ENCODE results near the gene CDKN2A.

CDKN2A gene

GRCh38 chr9:22033012-22033630 lies 38.9 kb upstream of the CDKN2A start:
- H3K36me3 ChIP-seq (ENCODE audit: control insufficient read depth, insufficient read depth, low read length): no peaks in the 10 kb centered on the region
- H3K27ac ChIP-seq (ENCODE audit: insufficient read depth, low read depth, low read length, poor library complexity, severe bottlenecking): no peak overlapping the region

GRCh38 chr9:22031655-22032411 lies 37.6 kb upstream of the CDKN2A start:
- Histone ChIP-seq H3K27me3 (ENCODE audit: control insufficient read depth, insufficient read depth, low read length, poor library complexity, severe bottlenecking) (no peaks in the 10 kb centered on the region), H3K36me3 (ENCODE audit: control insufficient read depth, insufficient read depth, low read length) (no peaks in the 10 kb centered on the region)
- WGBS, 2 experiments: 92 to 94% methylated on average over 3 to 4 of the region's 4 CpGs

More at GRCh38 chr9:22033012-22033630, 38.9 kb upstream of the CDKN2A start:
- H3K9me3 ChIP-seq (ENCODE audit: control insufficient read depth, low read length): no peaks in the 10 kb centered on the region
- H3K4me1 ChIP-seq (ENCODE audit: control insufficient read depth, insufficient read depth, low read length): no peaks in the 10 kb centered on the region
- 92 to 95% methylated on average over 8 of the region's 8 CpGs for WGBS, 2 experiments
- H3K27me3 ChIP-seq (ENCODE audit: control insufficient read depth, insufficient read depth, low read length, poor library complexity, severe bottlenecking): no peaks in the 10 kb centered on the region
- H3K4me3 ChIP-seq (ENCODE audit: insufficient read depth, low read depth, low read length): no peak overlapping the region

GRCh38 chr9:22030101-22030598 lies 36.0 kb upstream of the CDKN2A start:
- no peaks in the 10 kb centered on the region for H3K9me3 ChIP-seq (ENCODE audit: control insufficient read depth, low read length)
- no peak overlapping the region for H3K4me3 ChIP-seq (ENCODE audit: insufficient read depth, low read depth, low read length)
- H3K27ac ChIP-seq (ENCODE audit: insufficient read depth, low read depth, low read length, poor library complexity, severe bottlenecking): no peak overlapping the region
- no peaks in the 10 kb centered on the region for H3K27me3 ChIP-seq (ENCODE audit: control insufficient read depth, insufficient read depth, low read length, poor library complexity, severe bottlenecking)
- 33 to 60% methylated on average over 1 of the region's 1 CpG for WGBS, 2 experiments
- H3K36me3 ChIP-seq (ENCODE audit: control insufficient read depth, insufficient read depth, low read length): no peaks in the 10 kb centered on the region
- H3K4me1 ChIP-seq (ENCODE audit: control insufficient read depth, insufficient read depth, low read length): no peaks in the 10 kb centered on the region

More at GRCh38 chr9:22031655-22032411, 37.6 kb upstream of the CDKN2A start:
- Histone ChIP-seq H3K4me3 (ENCODE audit: insufficient read depth, low read depth, low read length) (no peak overlapping the region), H3K9me3 (ENCODE audit: control insufficient read depth, low read length) (no peaks in the 10 kb centered on the region), H3K27ac (ENCODE audit: insufficient read depth, low read depth, low read length, poor library complexity, severe bottlenecking) (no peak overlapping the region), H3K4me1 (ENCODE audit: control insufficient read depth, insufficient read depth, low read length) (no peaks in the 10 kb centered on the region)

GRCh38 chr9:22029231-22029630 lies 35.0 kb upstream of the CDKN2A start:
- Histone ChIP-seq H3K4me1 (ENCODE audit: control insufficient read depth, insufficient read depth, low read length) (no peaks in the 10 kb centered on the region), H3K27ac (ENCODE audit: insufficient read depth, low read depth, low read length, poor library complexity, severe bottlenecking) (no peak overlapping the region), H3K4me3 (ENCODE audit: insufficient read depth, low read depth, low read length) (no peak overlapping the region), H3K36me3 (ENCODE audit: control insufficient read depth, insufficient read depth, low read length) (no peaks in the 10 kb centered on the region), H3K9me3 (ENCODE audit: control insufficient read depth, low read length) (no peaks in the 10 kb centered on the region), H3K27me3 (ENCODE audit: control insufficient read depth, insufficient read depth, low read length, poor library complexity, severe bottlenecking) (no peaks in the 10 kb centered on the region)
- 77% methylated on average over 4 of the region's 4 CpGs for WGBS, 2 experiments

- Histone ChIP-seq H3K4me1 (ENCODE audit: control insufficient read depth, insufficient read depth, low read length) (no peaks in the 10 kb centered on the region), H3K27me3 (ENCODE audit: control insufficient read depth, insufficient read depth, low read length, poor library complexity, severe bottlenecking) (no peaks in the 10 kb centered on the region), H3K9me3 (ENCODE audit: control insufficient read depth, low read length) (no peaks in the 10 kb centered on the region), H3K36me3 (ENCODE audit: control insufficient read depth, insufficient read depth, low read length) (no peaks in the 10 kb centered on the region), H3K4me3 (ENCODE audit: insufficient read depth, low read depth, low read length) (no peak overlapping the region), H3K27ac (ENCODE audit: insufficient read depth, low read depth, low read length, poor library complexity, severe bottlenecking) (no peak overlapping the region)
Observed at GRCh38 chr9:22028394-22028793, 34.2 kb upstream of the CDKN2A start.

- Histone ChIP-seq H3K27ac (ENCODE audit: insufficient read depth, low read depth, low read length, poor library complexity, severe bottlenecking) (no peak overlapping the region), H3K9me3 (ENCODE audit: control insufficient read depth, low read length) (no peaks in the 10 kb centered on the region), H3K4me1 (ENCODE audit: control insufficient read depth, insufficient read depth, low read length) (no peaks in the 10 kb centered on the region), H3K27me3 (ENCODE audit: control insufficient read depth, insufficient read depth, low read length, poor library complexity, severe bottlenecking) (no peaks in the 10 kb centered on the region), H3K36me3 (ENCODE audit: control insufficient read depth, insufficient read depth, low read length) (no peaks in the 10 kb centered on the region), H3K4me3 (ENCODE audit: insufficient read depth, low read depth, low read length) (no peak overlapping the region)
- WGBS, 2 experiments: 73 to 83% methylated on average over 6 of the region's 6 CpGs
Observed at GRCh38 chr9:22026696-22027095, 32.5 kb upstream of the CDKN2A start.

- Histone ChIP-seq H3K4me3 (ENCODE audit: insufficient read depth, low read depth, low read length) (no peak overlapping the region), H3K27me3 (ENCODE audit: control insufficient read depth, insufficient read depth, low read length, poor library complexity, severe bottlenecking) (no peaks in the 10 kb centered on the region), H3K36me3 (ENCODE audit: control insufficient read depth, insufficient read depth, low read length) (no peaks in the 10 kb centered on the region), H3K9me3 (ENCODE audit: control insufficient read depth, low read length) (no peaks in the 10 kb centered on the region), H3K4me1 (ENCODE audit: control insufficient read depth, insufficient read depth, low read length) (no peaks in the 10 kb centered on the region), H3K27ac (ENCODE audit: insufficient read depth, low read depth, low read length, poor library complexity, severe bottlenecking) (no peak overlapping the region)
- WGBS, 2 experiments: 85 to 98% methylated on average over 3 of the region's 3 CpGs
Observed at GRCh38 chr9:22022396-22022795, 28.2 kb upstream of the CDKN2A start.

- Histone ChIP-seq H3K4me1 (ENCODE audit: control insufficient read depth, insufficient read depth, low read length) (peaks cover 3% of the 10 kb centered on the region), H3K36me3 (ENCODE audit: control insufficient read depth, insufficient read depth, low read length) (no peaks in the 10 kb centered on the region), H3K27me3 (ENCODE audit: control insufficient read depth, insufficient read depth, low read length, poor library complexity, severe bottlenecking) (peaks cover 51% of the 10 kb centered on the region), H3K4me3 (ENCODE audit: insufficient read depth, low read depth, low read length) (no peak overlapping the region), H3K27ac (ENCODE audit: insufficient read depth, low read depth, low read length, poor library complexity, severe bottlenecking) (no peak overlapping the region), H3K9me3 (ENCODE audit: control insufficient read depth, low read length) (no peaks in the 10 kb centered on the region)
- 12% methylated on average over 11 of the region's 13 CpGs for WGBS, 2 experiments
Observed at GRCh38 chr9:22010866-22011625, 16.9 kb upstream of the CDKN2A start.

- Histone ChIP-seq H3K9me3 (ENCODE audit: control insufficient read depth, low read length) (no peaks in the 10 kb centered on the region), H3K27ac (ENCODE audit: insufficient read depth, low read depth, low read length, poor library complexity, severe bottlenecking) (no peak overlapping the region), H3K36me3 (ENCODE audit: control insufficient read depth, insufficient read depth, low read length) (no peaks in the 10 kb centered on the region), H3K27me3 (ENCODE audit: control insufficient read depth, insufficient read depth, low read length, poor library complexity, severe bottlenecking) (peaks cover 67% of the 10 kb centered on the region), H3K4me1 (ENCODE audit: control insufficient read depth, insufficient read depth, low read length) (peaks cover 3% of the 10 kb centered on the region), H3K4me3 (ENCODE audit: insufficient read depth, low read depth, low read length) (peak overlapping the region; percentile 46)
- WGBS, 2 experiments: 11 to 13% methylated on average over 6 of the region's 6 CpGs
Observed at GRCh38 chr9:22009506-22009867, 15.3 kb upstream of the CDKN2A start.

Data from ectodermal cell (in vitro differentiated cells).